Aorta (tissue), 5 donors: ENCODE measurements around the gene KLHL30. TPM values are rescaled to one million over a fixed set of nuclear protein-coding genes. Genes with fewer than 3 reads are reported as not detected.

Experiments
- ATAC-seq: fragments of 200-7000 bp; cut with Tn5 transposase; one replicate; pipeline ENCODE4 v1.9.1; 2022; ENCODE audit warnings: moderate library complexity; ENCODE audit not compliant: low FRiP score
- DNase-seq, 2 donors: peaks; one replicate each; pipeline ENCODE4 v3.0.0-alpha.2; 2020
- H3K27ac ChIP-seq, 2 donors: one replicate each; pipeline ENCODE4 v1.5.1; 2013; ENCODE audit warnings: low read length in 2 of 2, mild to moderate bottlenecking in 2 of 2, moderate library complexity in 2 of 2, control low read depth in 1 of 2, inconsistent platforms in 1 of 2, low read depth in 1 of 2
- H3K27me3 ChIP-seq, 2 donors: one replicate each; pipeline ENCODE4 v1.6.1; 2013; ENCODE audit warnings: control low read depth in 1 of 2, low read length in 1 of 2, mild to moderate bottlenecking in 1 of 2, moderate library complexity in 1 of 2; ENCODE audit not compliant: insufficient read depth in 2 of 2, control insufficient read depth in 1 of 2
- H3K36me3 ChIP-seq, 2 donors: one replicate each; pipeline ENCODE4 v1.6.1; 2013; ENCODE audit warnings: control low read depth in 1 of 2, low read length in 1 of 2, mild to moderate bottlenecking in 1 of 2; ENCODE audit not compliant: insufficient read depth in 2 of 2, control insufficient read depth in 1 of 2
- H3K4me1 ChIP-seq, 2 donors: one replicate each; pipeline ENCODE4 v1.6.1; 2013; ENCODE audit warnings: low read length in 2 of 2, control low read depth in 1 of 2, mild to moderate bottlenecking in 1 of 2, moderate library complexity in 1 of 2; ENCODE audit not compliant: insufficient read depth in 2 of 2, control insufficient read depth in 1 of 2
- H3K4me3 ChIP-seq, 2 donors: one replicate each; pipeline ENCODE4 v1.5.1; 2013; ENCODE audit warnings: low read length in 2 of 2, control low read depth in 1 of 2, mild to moderate bottlenecking in 1 of 2
- H3K9me3 ChIP-seq: one replicate; pipeline ENCODE4 v1.6.1; 2013; ENCODE audit warnings: mild to moderate bottlenecking, low read length; ENCODE audit not compliant: control insufficient read depth
- WGBS, 2 donors: extraction: QIAGEN DNeasy Blood & Tissue Kit; methylation state at CpG; one replicate each; pipeline ENCODE4 v1.1.7; 2013; 5-methylcytosine and 5-hydroxymethylcytosine counted together
- intact Hi-C, 2 donors: fragments of 100-400 bp; cut with DNase I; formaldehyde crosslinking; loops; one replicate each; pipeline versions ENCODE4 v1.14.2 to v1.15.0; 2022
- polyA plus RNA-seq, 2 donors: library from polyadenylated mRNA; stranded (reverse); fragments of 200-250 nt; gene quantifications; one replicate each; pipeline ENCODE4 v1.2.3, GENCODE V29; 2013
- total RNA-seq, 2 donors: library from RNA; stranded (reverse); fragmentation: NEBNext Ultra II Directional; extraction: Animal tissue kit (Norgen Biotek cat#: 25700); gene quantifications; one replicate each; pipeline ENCODE4 v1.2.1, GENCODE V29; 2021
- donor health status: healthy with polysubstance abuse.
- donor health status: Bipolar disorder and iron deficiency.
- donor health status: DM: no; HTN: no; CAD: no.
- donor health status: DM: no; HTN: no; CAD: no.
- donor health status: DM: yes; HTN: yes; CAD: no.

Gene KLHL30
- total and polyA plus RNA-seq, 4 donors, result 3.5 to 9.0 (median 6.7) TPM

DNA sequence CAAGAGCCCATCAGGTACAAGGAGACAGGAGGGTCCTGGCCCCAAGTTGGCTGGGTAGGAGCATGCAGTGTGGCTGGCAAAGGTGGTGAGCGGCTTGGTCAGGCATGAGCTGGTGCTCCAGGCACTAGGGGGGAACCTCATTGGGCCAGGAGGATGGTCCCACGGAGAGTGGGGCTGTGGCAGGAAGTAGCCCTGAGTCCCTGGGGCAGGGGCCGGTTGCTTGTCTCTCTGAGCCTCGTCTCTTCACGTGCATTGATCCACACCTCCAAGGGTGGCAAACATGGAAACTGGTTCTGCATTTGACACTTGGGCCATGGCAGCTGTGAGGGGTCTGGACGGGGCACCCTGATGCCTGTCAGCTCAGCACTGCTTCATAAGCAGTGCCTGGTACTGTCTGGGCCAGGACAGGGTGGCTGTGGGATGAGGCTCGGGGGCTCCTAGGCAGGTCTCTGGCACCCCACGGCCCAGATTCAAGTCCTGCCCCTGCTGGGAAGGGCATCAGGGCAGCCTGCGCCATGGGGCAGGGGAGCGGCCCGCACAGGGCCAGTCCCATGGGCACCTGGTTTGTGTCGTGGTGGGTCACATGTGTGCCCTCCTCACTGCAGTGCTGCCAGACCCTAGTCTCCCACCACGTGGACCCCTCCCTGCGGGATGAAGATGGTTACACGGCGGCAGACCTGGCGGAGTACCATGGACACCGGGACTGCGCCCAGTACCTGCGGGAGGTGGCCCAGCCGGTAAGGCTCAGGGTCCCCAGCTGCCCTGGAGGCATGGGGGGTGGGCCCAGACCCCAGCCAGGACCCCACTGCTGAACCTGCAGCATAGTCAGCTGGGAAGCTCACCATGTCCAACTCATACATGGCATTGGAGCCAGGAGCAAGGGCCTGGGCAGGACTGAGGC lies 21.9 kb upstream of the KLHL30 start:
- intact Hi-C loops, result loop anchor here in 1 of 2 donors (2.0 kb wide), 1 partner anchor 36 kb away; no protein-coding TSS in a partner anchor
- no peaks in the 10 kb centered on the region for H3K36me3 ChIP-seq
- no peak for ATAC-seq

DNA sequence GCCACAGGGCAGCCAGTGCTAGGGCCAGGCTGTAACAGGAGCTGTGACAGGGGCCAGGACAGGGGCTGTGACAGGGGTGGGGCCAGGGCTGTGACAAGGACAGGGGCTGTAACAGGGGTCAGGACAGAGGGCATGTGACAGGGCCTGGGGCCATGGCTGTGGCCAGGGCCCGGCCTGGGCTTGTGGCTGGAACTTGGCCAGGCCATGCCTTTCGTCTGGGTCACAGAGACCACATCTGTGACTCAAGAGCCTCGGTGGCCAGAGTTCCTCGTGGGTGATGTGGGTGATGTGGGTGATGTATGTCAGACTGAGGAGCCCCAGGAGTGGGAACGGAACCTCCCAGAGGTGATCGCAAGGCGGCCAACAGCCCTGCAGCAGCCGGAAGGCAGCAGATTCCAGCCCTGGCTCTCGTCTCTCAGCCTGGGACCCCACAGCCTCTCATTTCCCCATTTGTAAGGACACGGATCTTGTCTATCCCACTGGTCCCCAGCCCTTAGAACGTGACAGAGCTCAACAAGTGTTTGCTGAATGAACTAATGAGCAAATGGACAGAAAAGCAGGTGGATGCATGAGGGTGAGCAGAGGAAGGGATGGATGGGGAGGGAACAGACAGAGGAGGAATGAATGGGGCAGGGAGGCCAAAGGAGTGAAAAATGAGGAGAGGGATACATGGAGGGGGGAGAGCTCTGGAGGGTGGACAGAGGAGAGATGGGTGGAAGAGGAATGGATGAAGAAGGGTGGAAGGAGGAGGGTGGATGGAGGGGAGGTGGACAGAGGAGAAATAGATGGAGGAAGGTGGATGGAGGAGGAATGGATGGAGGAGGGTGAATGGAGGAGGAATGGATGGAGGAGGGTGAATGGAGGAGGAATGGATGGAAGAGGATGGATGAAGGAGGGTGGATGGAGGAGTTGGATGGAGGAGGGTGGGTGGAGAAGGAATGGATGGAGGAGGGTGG lies 21.0 kb upstream of the KLHL30 start:
- no peaks in the 10 kb centered on the region for H3K4me1 ChIP-seq
- intact Hi-C loops, result loop anchor here in 1 of 2 donors (2.0 kb wide), 1 partner anchor 37 kb away; no protein-coding TSS in a partner anchor
- no peak overlapping the region for H3K4me3 ChIP-seq
- DNase-seq (peak; percentile 32 to 50), ATAC-seq (no peak)
- H3K9me3 ChIP-seq, result no peaks in the 10 kb centered on the region
- H3K27me3 ChIP-seq, result no peaks in the 10 kb centered on the region
- H3K27ac ChIP-seq, result no peak overlapping the region
- WGBS, 2 donors, result 72 to 74% methylated on average over 10 to 11 of the region's 11 CpGs
- H3K36me3 ChIP-seq, result no peaks in the 10 kb centered on the region

More for the DNA sequence above, 21.9 kb upstream of the KLHL30 start:
- Histone ChIP-seq H3K9me3 (no peaks in the 10 kb centered on the region), H3K27me3 (no peaks in the 10 kb centered on the region), H3K4me3 (no peak overlapping the region), H3K27ac (no peak overlapping the region), H3K4me1 (no peaks in the 10 kb centered on the region)
- 93 to 94% methylated on average over 21 of the region's 21 CpGs for WGBS, 2 donors
- peak; percentile 28 to 62 for DNase-seq

DNA sequence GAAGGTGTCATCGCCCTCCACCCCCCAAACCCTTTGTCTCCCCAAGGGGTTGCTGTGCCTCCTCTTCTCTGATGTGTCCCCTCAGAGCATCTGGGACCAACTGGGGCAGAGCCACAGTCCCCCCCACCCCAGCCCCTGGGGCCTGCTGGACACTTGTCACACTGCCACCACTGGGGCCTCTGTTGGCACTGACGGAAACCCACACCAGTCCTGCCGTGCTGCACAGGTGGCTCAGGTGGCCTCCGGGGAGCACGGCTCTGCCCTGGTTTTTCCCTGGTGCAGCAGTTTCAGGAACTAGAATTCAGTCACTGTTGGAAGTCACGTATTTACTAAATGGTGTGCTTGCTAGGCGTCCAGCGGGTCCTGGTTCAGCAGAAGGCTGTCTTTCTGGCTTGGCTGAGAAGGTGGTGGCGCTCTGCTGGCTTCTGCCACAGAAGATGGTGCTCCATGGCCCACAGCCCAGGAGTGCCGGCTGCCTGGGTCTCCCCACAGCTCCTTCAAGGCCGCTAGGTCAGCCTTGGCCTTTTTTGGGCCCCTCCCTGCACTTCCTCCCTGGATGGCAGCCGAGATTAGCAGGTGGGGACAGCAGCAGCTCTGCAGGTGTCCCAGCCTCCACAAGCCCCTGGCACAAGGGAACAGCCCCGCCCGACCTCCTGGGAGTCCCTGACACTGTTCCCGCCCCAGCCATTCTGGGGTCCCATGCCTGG lies 18.6 kb upstream of the KLHL30 start:
- no peak overlapping the region for H3K4me3 ChIP-seq
- H3K27ac ChIP-seq, result no peak overlapping the region
- WGBS, 2 donors, result 68 to 77% methylated on average over 12 to 15 of the region's 15 CpGs
- intact Hi-C loops, result no loop called here
- ATAC-seq (no peak), DNase-seq (peak; percentile 28 to 70)
- no peaks in the 10 kb centered on the region for H3K36me3 ChIP-seq
- H3K4me1 ChIP-seq, result no peaks in the 10 kb centered on the region
- H3K9me3 ChIP-seq, result no peaks in the 10 kb centered on the region
- H3K27me3 ChIP-seq, result no peaks in the 10 kb centered on the region

DNA sequence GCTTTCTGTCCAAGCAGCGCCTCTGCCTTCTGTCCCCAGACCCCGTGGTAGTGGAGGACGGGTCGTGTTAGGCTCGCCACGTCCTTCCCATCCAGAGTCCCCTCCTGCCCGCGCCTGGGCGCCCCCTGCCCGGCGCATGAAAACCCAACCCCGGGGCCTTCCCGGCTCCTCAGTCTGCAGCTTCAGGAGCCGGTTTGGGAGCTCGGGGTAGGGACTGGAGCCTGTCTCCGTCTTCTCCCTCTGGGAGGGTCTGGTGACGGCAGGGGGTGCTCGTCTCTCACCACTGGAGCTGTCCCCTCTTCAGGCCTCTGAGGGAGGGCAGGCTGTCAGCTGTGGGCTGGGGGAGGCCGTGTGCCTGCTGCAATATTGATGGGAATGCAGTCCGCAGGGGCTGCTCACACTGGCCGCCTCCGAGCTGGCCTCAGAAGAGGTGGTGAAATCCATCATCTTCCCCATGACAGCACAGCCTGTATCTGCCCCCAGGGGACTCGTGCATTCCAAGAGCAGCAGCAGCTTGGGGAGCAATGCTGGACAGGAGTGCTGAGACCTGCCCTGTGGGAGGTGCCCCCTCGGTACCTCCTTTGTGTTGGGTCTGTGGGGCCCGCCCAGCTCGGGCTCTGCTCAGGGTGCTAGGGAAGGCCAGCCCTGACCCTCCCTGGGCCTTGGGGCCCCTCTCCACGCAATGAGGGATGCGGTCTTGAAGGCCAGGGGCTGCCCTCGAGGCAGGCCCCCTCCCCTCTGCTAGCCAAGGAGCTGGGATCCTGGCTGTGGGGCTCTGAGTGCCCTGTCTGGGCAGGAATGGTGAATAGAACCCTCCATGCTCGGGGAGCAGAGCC lies 17.8 kb upstream of the KLHL30 start:
- peak in 1 of 2 donors; percentile 77 for DNase-seq
- no peaks in the 10 kb centered on the region for H3K27me3 ChIP-seq
- WGBS, 2 donors, result 23 to 49% methylated on average over 29 to 30 of the region's 30 CpGs

DNA sequence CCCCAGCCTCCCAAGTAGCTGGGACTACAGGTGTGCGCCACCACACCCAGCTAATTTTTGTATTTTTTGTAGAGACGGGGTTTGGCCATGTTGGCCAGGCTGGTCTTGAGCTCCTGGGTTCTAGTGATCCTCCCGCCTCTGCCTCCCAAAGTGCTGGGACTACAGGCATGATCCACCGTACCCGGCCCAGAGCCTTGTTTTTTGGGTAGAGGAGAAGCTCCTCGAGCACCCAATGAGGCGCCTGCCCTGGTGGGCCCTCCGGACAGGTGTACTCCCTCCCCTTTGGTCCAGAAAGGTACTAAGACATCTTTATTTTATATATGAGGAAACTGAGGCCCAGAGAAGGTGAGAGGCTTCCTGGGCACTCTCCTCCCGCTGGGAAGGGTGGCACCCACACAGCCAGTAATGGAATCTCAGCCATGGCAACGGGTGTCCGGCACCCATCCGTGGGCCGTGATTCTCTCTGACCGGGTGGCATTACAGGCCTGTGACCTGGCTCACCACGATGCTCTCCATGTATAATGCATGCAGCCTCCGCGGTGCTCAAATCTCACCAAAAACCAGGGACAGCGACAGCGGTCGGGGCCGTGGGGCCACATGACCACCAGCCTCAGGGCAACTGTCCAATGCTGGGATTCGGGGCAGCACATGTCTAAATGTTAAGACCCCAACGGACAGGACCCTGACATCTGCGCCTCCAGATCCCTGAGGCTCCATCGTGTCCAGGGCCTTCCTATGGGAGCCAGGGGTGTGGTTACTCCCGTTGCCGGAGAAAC lies 16.8 kb upstream of the KLHL30 start:
- H3K27ac ChIP-seq, result no peak overlapping the region
- no peaks in the 10 kb centered on the region for H3K27me3 ChIP-seq
- intact Hi-C loops, result no loop called here
- ATAC-seq (no peak), DNase-seq (peak in 1 of 2 donors; percentile 67)
- no peaks in the 10 kb centered on the region for H3K9me3 ChIP-seq
- WGBS, 2 donors, result 92 to 97% methylated on average over 27 of the region's 27 CpGs
- H3K4me1 ChIP-seq, result no peaks in the 10 kb centered on the region
- H3K36me3 ChIP-seq, result no peaks in the 10 kb centered on the region
- H3K4me3 ChIP-seq, result no peak overlapping the region

More for the DNA sequence above, 17.8 kb upstream of the KLHL30 start:
- H3K4me3 ChIP-seq, result no peak overlapping the region
- H3K9me3 ChIP-seq, result no peaks in the 10 kb centered on the region
- H3K4me1 ChIP-seq, result no peaks in the 10 kb centered on the region
- no peak for ATAC-seq
- H3K36me3 ChIP-seq, result no peaks in the 10 kb centered on the region
- H3K27ac ChIP-seq, result no peak overlapping the region
- intact Hi-C loops, result no loop called here

GRCh38 chr2:238122287-238123217 lies 15.9 kb upstream of the KLHL30 start:
- H3K4me3 ChIP-seq, result no peak overlapping the region
- H3K27me3 ChIP-seq, result no peaks in the 10 kb centered on the region
- no peak for ATAC-seq
- no peaks in the 10 kb centered on the region for H3K36me3 ChIP-seq
- H3K27ac ChIP-seq, result no peak overlapping the region
- WGBS, 2 donors, result 92% methylated on average over 29 of the region's 29 CpGs
- no peaks in the 10 kb centered on the region for H3K9me3 ChIP-seq
- DNase-seq, result peak in 1 of 2 donors; percentile 67
- intact Hi-C loops, result no loop called here
- no peaks in the 10 kb centered on the region for H3K4me1 ChIP-seq
